ENCODE data around the gene MYL12B. TPM values are rescaled to one million over a fixed set of nuclear protein-coding genes. Genes with fewer than 3 reads are reported as not detected.

The MYL12B gene
- total RNA-seq, 3 donors from 2014 or later (not counting 1 experiment from before 2014, with no cell fraction given): 204 to 214 (median 210) TPM

GRCh38 chr18:3248658-3249359 is 13.1 kb upstream of the MYL12B start:
- no peaks in the 10 kb centered on the region for H3K9me3 Mint-ChIP-seq
- peak overlapping the region; percentile 85 for H3K27ac ChIP-seq (ENCODE audit: low read length)
- no peaks in the 10 kb centered on the region for H3K9me3 ChIP-seq (ENCODE audit: control insufficient read depth, insufficient read depth, low read length)
- intact Hi-C loops (cut with micrococcal nuclease): loop anchor here (5.0 kb wide), 1 partner anchor 267 kb away; no protein-coding TSS in a partner anchor
- ATAC-seq: peak in 1 of 3 donors; percentile 37
- peak overlapping the region; percentile 88 for H3K27ac Mint-ChIP-seq
- peaks cover 7% of the 10 kb centered on the region for H3K36me3 Mint-ChIP-seq
- peaks cover 38% of the 10 kb centered on the region for H3K4me1 ChIP-seq (ENCODE audit: control insufficient read depth, insufficient read depth, low read length)
- H3K4me3 Mint-ChIP-seq: peak overlapping the region; percentile 98
- peak overlapping the region; percentile 95 for H3K4me3 ChIP-seq (ENCODE audit: low read length)
- H3K4me1 Mint-ChIP-seq: peaks cover 73 to 78% of the 10 kb centered on the region in 2 donors
- TF ChIP-seq, protein P1, sequence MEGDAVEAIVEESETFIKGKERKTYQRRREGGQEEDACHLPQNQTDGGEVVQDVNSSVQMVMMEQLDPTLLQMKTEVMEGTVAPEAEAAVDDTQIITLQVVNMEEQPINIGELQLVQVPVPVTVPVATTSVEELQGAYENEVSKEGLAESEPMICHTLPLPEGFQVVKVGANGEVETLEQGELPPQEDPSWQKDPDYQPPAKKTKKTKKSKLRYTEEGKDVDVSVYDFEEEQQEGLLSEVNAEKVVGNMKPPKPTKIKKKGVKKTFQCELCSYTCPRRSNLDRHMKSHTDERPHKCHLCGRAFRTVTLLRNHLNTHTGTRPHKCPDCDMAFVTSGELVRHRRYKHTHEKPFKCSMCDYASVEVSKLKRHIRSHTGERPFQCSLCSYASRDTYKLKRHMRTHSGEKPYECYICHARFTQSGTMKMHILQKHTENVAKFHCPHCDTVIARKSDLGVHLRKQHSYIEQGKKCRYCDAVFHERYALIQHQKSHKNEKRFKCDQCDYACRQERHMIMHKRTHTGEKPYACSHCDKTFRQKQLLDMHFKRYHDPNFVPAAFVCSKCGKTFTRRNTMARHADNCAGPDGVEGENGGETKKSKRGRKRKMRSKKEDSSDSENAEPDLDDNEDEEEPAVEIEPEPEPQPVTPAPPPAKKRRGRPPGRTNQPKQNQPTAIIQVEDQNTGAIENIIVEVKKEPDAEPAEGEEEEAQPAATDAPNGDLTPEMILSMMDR (IDR thresholded peaks at IDR 0.05): no peak
- peak in 1 of 2 donors; percentile 72 for DNase-seq
- WGBS (ENCODE audit: insufficient coverage): 1% methylated on average over 7 of the region's 9 CpGs
- peaks cover 17% of the 10 kb centered on the region for H3K36me3 ChIP-seq (ENCODE audit: control insufficient read depth, insufficient read depth, low read length)
- no peaks in the 10 kb centered on the region for H3K27me3 Mint-ChIP-seq (ENCODE audit: low read depth in 2 of 2)
- H3K27me3 ChIP-seq (ENCODE audit: control insufficient read depth, insufficient read depth, low read length): no peaks in the 10 kb centered on the region

DNA sequence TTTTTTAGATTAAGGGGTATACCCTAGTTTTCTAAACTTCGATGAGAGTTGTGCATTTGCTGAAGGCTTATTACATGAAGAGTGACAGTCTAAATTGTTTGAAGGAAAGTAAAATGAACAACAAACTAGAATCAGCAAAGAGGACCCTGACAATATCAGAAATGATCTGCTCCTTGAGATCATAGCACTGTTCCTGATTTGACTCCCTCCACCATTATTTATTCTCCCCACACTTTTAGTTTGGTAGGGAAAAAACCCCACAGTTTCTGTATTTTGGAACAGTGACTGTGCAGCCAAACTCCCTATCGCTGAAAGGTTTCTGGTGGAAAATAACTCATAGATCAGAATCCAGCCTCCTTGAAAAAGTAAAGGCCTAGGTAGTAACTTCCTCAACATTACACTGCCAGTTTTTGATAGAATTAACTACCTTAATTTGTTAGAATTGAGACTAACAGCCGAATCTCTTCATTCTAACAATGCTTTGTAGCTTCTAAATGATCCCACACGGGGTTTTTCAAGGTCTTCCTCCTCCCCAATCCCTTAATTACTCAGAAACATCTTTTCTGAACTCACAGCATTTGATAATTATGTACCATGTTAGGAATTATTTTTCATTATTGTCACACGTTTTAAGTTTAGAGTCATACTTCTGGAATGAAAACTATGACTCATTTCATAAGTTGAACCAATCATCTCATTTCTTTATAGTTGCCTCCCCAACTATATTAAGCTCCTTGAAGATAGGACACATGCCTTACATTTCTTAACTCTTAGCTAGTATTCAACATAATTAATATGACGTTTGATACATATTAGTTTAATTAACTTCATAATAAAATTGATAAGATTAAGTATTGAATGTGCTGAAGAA is 11.5 kb upstream of the MYL12B start:
- WGBS (ENCODE audit: insufficient coverage): 24% methylated on average over 5 of the region's 6 CpGs
- Mint-ChIP-seq H3K27me3 (ENCODE audit: low read depth in 2 of 2) (no peaks in the 10 kb centered on the region), H3K27ac (peak overlapping the region; percentile 88), H3K4me1 (peaks cover 76 to 88% of the 10 kb centered on the region in 2 donors), H3K4me3 (peak overlapping the region; percentile 95), H3K9me3 (no peaks in the 10 kb centered on the region), H3K36me3 (peaks cover 11% of the 10 kb centered on the region)
- H3K4me1 ChIP-seq (ENCODE audit: control insufficient read depth, insufficient read depth, low read length): peaks cover 31% of the 10 kb centered on the region
- H3K4me3 ChIP-seq (ENCODE audit: low read length): peak overlapping the region; percentile 95
- no peaks in the 10 kb centered on the region for H3K9me3 ChIP-seq (ENCODE audit: control insufficient read depth, insufficient read depth, low read length)
- H3K27me3 ChIP-seq (ENCODE audit: control insufficient read depth, insufficient read depth, low read length): no peaks in the 10 kb centered on the region
- TF ChIP-seq, protein P1 (IDR thresholded peaks at IDR 0.05): no peak
- intact Hi-C loops (cut with micrococcal nuclease): no loop called here
- DNase-seq: no peak
- ATAC-seq: no peak
- H3K27ac ChIP-seq (ENCODE audit: low read length): peak overlapping the region; percentile 66
- peaks cover 33% of the 10 kb centered on the region for H3K36me3 ChIP-seq (ENCODE audit: control insufficient read depth, insufficient read depth, low read length)

- peak overlapping the region; percentile 88 for H3K27ac Mint-ChIP-seq
- H3K4me3 Mint-ChIP-seq: peak overlapping the region; percentile 76
- TF ChIP-seq, protein P1 (IDR thresholded peaks at IDR 0.05): no peak
- peaks cover 24% of the 10 kb centered on the region for H3K4me1 ChIP-seq (ENCODE audit: control insufficient read depth, insufficient read depth, low read length)
- no peaks in the 10 kb centered on the region for H3K27me3 Mint-ChIP-seq (ENCODE audit: low read depth in 2 of 2)
- peaks cover 76 to 87% of the 10 kb centered on the region in 2 donors for H3K4me1 Mint-ChIP-seq
- H3K27ac ChIP-seq (ENCODE audit: low read length): peak overlapping the region; percentile 66
- DNase-seq: no peak
- peaks cover 20% of the 10 kb centered on the region for H3K36me3 Mint-ChIP-seq
- no peak for ATAC-seq
- 32% methylated on average over 4 of the region's 8 CpGs for WGBS (ENCODE audit: insufficient coverage)
- intact Hi-C loops (cut with micrococcal nuclease): no loop called here
- H3K9me3 Mint-ChIP-seq: no peaks in the 10 kb centered on the region
- no peaks in the 10 kb centered on the region for H3K27me3 ChIP-seq (ENCODE audit: control insufficient read depth, insufficient read depth, low read length)
- H3K36me3 ChIP-seq (ENCODE audit: control insufficient read depth, insufficient read depth, low read length): peaks cover 43% of the 10 kb centered on the region
- H3K4me3 ChIP-seq (ENCODE audit: low read length): no peak overlapping the region
- H3K9me3 ChIP-seq (ENCODE audit: control insufficient read depth, insufficient read depth, low read length): no peaks in the 10 kb centered on the region
These were observed 10.5 kb upstream of the MYL12B start for GRCh38 chr18:3251249-3251962.

All from natural killer cell (primary cell).